GM21390 (cell line): ENCODE measurements around the gene PKD1.
"Not testable (repeated sequence)": the region's sequence is repeated elsewhere in the genome, so short reads cannot be mapped to it uniquely, and the experiment has no call there.

Experiments
- ATAC-seq: cut with Tn5 transposase; IDR thresholded peaks from one replicate; pipeline ENCODE4 v1.9.1; 2021; ENCODE audit not compliant: unreplicated experiment

Gene PKD1

DNA sequence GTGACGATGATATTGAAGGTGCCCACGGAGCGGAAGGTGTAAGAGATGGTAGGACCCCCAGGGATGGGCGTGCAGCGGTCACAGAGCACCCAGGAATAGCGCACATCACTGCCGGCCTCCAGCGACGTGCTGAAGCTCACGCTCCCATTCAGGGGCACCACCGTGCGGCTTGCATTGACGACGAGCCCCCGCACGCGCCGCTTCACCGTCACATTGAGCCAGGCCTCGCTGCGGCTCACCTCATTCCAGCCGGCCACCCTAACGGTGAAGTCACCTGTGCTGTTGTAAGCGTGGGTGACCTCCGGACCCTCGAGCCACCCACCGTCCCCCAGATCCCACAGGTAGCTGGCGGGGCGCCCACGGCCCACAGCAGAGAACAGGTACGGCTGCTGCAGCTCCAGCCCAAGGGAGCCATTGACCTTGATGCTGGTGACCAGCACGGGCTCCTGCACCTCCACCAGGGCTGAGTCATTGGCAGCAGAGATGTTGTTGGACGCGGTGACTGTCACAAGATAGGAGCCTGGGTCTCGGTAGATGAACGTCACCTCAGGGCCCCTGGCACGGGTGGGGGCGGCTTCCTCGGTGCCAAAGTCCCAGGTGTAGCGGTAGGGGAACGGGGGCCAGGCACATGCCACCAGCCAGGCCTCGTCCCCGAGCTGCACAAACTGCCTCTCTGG lies 25.2 kb downstream of the PKD1 start:
- not testable (repeated sequence) for ATAC-seq

DNA sequence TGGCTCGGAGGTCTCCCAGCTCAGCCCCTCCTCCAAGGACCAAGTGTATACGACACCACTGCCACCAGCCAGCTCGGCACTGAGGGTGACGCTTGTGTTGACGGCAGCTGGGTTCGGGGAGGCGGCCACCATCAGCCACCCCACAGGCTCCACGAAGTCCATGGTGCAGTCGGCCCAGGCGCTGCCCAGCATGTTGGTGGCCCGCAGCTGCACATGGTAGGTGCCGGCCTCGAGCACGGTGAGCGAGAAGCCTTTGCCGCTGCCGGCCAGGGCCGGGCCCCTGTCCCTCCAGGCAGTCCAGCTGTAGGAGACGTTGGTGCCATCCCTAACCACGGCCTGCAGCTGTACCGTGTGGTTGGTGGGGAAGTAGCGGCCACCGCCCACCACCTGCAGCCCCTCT lies 25.8 kb downstream of the PKD1 start:
- ATAC-seq = not testable (repeated sequence)

DNA sequence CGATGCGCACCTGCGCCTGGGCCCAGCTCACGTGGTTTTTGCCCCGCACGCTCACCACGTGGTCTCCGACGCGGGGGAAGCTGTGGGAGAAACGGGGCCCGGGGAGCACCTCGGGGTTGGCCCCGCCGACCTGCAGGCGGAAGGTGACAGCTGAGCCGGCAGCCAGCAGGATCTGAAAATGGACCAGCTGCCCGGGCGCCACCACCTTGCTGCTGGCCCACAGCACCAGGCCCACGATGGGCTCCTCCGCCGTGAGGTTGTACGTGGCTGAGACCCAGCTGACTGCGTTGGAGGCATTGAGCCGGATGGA lies 26.5 kb downstream of the PKD1 start:
- not testable (repeated sequence) for ATAC-seq

DNA sequence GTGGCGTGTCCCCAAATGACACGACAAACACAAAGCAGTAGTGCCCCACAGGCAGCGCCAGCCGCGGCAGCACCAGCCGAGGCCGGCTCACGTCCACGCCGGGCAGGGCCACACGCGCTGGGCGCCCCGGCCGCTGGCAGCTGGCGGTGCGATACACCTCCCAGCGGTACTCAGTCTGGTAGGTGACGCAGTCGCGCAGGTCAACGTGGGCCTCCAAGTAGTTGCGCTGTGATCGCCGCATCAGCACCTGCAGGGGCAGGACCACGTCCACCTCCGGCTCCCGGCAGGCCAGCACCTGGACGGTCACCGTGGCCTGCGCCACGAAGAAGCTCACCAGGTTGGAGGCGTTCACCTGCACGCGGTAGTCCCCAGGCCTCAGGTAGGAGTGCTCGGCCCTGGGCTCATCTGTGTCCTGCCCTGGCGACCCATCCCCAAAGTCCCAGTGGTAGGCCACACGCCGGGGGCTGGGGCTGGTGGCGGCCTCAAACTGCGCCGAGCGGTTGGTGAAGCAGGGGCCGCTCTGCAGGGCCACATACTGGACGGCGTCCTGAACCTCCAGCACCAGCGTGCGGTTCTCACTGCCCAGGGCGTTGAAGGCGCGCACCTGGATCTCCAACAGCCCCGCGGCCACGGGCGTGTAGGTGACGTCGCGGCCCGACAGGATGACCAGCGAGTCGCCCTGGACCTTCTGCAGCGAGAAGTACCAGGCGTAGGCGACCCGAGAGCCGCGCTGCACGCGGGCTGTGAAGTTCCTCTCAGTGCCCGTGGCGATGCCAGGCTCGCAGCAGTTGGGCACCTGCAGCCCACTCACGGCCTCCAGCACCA lies 27.0 kb downstream of the PKD1 start:
- not testable (repeated sequence) for ATAC-seq

DNA sequence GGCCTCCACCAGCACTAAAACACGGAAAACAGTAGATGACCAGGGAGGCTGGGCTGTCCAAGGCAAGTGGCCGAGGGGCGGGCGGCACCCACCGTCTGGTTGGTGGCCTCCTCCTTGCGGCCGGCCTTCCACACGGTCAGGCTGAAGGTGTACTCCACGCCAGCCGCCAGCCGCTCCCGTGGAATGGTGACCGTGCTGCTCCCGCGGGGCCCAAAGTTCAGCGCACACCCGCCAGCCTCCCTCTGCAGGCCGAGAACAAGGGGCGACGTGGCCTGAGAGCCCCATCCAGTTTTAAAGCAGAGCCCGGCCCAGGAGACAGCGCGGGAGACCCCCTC lies 27.9 kb downstream of the PKD1 start:
- not testable (repeated sequence) for ATAC-seq

DNA sequence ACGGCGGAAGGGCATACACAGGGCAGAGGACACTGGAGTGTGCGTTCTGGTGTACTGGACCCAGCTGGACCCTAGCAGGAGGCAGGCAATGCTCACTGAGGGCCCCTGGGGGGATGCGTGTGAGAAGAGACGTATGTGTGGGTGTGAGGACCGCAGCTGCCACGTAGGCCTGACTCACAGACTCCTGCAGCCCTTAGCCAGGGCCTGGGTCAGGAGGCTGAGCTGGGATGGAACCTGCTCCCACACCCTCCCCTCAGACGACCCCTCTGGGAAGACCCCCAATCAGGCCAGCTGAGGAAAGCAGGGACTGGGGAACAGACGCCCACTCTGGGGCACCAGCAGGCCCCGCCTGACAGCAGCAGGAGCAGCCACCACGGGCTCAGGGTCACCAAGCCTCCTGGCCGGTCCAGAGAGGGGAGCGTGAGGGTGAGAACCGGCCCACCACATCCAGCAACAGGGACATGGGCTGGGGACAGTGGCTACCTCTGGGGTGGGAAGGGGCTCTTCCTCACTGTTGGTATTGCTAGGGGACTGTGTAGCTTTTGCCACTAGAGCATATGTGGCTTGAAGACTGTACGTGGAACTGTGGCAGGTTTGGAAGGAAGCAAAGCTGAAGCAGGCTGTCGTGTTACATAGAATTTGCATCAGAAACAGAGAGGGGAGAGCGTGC lies 28.4 kb downstream of the PKD1 start:
- not testable (repeated sequence) for ATAC-seq

DNA sequence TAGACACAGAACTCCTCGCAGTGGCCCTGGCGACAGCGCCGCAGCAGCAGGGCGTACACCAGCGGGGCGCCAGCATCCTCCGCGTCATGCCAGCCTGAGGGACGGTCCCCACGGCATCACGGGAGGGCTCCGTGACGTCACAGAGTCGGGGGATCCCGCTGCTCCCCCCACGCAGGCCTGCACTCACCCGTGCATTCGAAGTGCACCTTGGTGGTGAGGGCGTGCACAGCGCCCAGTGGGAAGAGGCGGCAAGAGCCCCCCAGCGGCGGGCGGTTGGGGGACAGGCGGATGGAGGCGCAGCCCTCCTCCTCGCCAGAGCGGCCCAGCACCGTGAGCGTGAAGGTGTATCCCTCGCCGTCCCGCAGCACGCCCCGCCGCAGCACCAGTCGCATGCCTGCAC lies 29.5 kb downstream of the PKD1 start:
- ATAC-seq = not testable (repeated sequence)

DNA sequence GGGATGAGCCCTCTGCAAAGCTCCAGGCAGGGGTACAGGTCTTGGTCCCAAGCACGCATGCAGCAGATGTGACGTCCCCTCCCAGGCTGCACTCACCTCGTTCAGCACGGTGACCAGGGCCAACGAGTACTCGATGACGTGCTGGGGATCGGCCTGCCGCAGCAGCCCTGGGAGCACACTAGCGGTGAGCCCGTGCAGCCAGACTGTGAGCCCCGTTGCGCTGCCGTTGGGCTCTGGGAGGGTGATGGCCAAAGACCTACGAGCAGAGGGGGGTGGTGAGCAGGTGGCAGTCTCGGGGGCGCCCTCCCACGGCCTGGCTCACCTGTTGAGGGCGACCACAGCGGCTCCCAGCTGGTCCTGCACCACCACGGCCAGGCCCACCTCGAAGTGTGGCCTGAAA lies 29.9 kb downstream of the PKD1 start:
- not testable (repeated sequence) for ATAC-seq

DNA sequence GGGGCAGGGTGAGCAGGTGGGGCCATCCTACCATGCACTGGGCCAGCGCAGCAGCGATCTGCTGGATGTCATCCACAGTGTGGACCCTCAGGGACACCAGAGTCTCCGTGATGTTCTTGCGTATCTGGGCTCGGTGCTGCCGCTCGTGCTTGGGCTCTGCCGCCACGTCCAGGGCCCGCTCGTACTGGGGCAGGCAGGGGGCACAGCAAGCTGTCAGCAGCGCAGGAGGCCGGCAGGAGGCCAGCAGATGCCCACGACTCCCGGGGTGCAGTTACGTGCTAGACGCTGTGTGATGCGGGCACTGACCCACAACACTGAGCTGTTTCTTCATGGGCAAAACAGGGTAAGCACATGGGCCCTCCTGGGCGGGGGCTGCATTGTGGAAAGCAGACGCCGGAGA lies 30.4 kb downstream of the PKD1 start:
- ATAC-seq = not testable (repeated sequence)

DNA sequence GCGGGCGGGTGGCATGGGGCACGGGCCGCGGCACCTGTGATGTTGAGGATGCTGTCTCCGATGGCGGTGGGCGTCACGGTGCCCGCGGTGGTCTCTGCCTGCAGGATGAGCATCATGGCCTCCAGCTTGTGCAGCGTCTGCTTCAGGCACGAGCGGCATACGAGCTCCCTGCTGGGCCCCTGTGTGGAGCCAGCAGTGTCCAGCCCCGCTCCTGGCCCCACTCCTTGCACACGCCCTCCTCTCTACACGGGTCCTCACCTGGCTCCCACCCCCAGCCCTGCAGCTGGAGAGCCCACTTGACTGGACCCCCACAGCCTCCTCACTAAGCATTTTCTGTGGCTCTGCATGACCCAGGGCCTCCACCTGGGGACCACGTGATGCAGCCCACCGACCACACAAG lies 31.2 kb downstream of the PKD1 start:
- ATAC-seq = not testable (repeated sequence)

DNA sequence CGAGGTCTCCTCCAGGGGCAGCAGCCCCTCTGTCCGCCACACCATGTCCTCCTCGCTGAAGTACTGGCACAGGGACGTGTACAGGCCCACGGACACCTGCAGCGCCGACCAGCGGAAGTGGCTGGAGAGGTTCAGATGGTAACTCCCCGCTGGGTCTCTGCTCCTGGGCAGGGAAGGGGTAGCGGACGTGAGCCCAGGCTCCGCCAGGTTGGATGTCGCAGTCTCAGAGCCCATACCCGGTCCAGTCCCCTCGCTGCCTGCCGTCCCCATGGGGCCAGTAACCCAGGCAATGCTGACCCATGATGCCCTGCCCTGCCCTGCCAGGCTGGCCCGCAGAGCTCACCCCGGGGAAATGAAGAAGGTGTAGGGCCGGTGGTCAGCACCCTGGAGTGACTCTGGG lies 33.2 kb downstream of the PKD1 start:
- no peak for ATAC-seq

DNA sequence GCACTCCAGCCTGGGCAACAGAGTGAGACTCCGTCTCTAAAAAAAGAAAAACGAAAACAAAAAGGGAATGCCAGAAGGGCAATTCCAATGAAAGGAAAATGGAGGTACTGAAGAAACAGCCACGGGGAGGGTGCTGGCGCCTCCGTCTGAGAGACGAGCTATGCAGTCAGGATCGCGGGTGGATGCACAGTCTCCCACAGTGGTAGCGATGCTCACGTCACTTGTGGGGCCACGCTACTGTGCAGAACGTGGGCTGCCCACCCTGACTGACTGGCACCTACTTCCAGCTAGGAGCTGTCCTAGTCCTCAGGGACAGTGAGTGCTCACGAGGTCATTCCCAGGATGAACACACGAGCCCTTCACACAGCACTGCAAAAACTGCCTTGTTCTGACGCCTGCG lies 34.1 kb downstream of the PKD1 start:
- ATAC-seq = not testable (repeated sequence)

DNA sequence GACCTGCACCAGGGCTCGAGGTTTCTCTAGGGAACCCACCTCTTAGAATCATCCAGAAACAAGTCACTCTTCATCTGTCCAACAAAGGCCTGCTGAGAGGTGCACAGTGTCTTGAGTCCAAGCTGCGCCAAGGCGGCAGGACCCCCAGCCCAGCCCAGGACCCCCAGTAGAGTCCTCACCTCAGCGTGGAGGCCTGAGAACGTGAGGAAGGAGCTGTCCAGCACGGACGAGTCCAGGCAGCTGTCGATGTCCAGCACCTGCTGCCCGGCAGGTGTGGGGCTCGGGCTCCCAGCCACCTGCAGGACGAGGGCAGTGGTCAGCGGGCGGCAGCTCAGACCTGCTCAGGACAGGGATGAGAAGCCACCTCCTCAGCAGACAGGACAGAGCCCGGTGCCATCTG lies 38.0 kb downstream of the PKD1 start:
- ATAC-seq = not testable (repeated sequence)

DNA sequence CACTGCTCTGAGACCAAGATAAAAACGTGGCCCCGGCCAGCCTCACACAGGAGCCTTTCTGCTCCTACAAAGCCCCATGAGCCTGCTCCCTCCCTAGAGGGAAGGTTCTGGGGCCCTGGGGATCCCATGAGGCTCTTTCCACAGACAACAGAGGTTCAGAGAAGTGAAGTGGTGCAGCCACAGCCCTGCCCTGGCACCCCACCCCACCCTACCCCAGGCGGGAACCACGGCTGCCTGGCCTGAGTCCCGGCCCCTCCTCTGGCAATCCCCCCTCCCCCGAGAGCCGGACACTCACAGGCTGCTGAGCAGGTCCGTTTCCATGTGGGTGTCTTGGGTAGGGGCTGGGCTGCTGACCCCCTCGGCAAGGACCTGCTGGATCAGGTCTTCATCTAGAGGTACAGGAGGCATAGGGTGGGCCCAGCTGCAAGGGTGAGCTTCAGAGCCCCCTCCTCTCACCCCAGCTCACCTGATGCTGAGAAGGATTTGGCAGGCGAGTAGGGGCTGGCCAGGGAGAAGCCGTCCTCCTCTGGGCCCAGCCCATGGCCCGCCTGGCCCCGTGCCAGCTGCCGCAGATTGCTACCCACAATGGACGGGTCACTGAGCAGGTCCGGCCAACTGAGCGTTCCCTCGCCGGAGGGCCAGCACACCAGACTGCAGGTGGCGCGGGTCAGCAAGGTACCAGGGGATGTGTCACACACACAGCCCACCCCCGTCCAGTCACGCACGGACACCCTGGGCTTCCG lies 38.7 kb downstream of the PKD1 start:
- no peak for ATAC-seq

DNA sequence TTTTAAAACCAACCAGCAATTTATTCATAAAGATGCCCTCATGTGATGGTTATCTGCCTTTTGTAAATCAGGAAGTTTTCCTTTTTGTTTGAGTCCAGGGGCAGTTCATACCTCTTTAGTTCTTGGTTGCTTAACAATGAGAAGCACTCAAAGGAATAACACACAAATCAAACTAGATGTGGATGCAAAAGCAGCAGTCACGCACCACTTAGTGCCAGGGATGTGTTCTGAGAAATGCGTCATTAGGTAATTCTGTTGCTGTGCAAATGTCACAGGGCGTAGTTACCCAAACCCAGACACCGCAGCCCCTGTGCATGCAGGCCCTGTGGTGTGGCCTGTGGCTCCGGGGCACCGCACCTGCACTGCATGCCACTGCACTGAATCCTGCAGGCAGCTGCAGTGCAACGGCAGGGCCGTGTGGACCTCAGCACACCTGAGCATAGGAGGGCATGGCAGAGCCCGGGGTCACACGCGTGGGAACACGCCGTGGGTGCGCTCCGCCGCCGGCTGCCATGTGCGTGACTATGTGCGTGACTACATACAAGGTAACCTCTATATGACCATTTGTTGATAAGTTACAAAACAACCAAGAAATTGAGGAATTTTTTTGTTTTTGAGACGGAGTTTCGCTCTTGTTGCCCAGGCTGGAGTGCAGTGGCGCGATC lies 39.6 kb downstream of the PKD1 start:
- ATAC-seq = no peak

DNA sequence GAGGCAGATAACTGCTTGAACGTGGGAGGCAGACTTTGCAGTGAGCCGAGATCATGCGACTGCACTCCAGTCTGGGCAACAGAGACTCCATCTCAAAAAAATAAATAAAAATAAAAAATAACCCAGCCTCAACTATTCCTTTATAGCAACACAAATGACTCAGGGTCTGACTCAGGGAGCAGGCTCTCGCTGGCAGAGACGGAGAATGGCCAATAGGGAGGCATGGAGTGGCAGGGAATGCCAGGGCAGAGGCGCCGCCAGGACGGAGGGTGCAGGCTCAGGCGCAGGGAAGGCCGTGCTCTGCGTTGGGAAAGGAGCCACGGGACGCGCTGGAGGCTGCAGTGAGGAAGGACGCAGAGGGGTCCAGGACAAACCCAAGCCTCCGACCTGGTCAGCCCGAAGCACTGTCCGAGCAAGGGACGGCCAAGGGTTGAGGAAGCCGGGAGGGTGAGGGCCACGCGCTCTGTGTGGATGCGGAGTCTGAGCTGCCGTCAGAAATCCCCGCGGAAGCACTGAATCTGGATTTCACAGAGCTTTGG lies 40.3 kb downstream of the PKD1 start:
- no peak for ATAC-seq

DNA sequence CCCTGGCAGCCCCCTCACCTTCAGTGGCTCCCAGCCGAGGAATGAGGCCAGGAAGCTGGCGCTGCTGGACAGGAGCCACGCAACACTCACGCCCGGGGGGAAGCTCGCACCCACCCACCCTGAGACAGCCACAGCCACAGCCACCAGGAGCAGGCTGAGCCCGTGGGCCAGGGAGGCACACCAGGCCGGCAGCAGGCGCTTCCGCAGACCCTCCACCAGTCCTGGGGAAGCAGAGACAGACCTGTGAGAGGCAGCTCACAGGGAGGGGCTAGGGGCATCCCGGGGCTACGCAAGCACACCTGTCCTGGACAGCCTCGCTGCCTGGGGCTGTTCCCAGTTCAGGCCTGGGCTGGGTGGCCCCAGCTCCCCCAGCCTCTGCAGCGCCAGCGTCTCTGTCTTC lies 41.9 kb downstream of the PKD1 start:
- ATAC-seq = no peak

DNA sequence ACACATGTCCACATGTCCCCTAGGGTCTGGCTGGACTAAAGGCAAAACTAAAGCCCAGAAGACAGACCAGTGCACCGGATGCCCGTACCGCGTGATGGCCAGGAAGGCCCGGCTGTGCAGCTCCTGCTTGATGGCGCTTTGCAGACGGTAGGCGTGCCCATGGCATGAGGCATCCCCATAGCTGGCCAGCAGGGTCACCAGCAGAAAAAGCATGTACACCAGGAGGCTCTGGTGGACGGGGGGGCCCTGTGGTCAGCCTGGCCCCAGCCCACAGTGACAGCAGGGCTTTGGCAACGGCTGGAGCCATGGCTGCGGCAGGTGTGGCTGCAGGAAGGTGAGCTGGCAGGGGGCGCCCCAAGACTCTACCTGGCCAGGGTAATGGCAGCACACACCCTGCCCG lies 42.8 kb downstream of the PKD1 start:
- no peak for ATAC-seq

DNA sequence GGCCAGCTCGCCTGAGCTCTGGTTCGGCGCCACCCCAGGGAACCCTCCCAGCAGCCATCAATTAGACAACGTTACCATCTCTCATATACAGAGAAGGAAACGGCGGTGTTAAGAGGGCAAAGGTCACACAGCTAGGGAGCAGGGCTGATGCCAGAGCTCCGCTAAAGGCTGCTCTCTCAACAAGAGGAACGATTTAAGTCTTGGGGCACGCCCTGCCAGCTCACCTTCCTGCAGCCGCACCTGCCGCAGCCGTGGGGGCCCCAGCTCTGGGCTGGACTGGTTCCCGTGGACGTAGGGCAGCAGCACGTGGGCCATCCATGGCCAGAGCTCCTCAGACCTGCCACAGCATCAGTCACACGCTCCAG lies 43.5 kb downstream of the PKD1 start:
- no peak for ATAC-seq

DNA sequence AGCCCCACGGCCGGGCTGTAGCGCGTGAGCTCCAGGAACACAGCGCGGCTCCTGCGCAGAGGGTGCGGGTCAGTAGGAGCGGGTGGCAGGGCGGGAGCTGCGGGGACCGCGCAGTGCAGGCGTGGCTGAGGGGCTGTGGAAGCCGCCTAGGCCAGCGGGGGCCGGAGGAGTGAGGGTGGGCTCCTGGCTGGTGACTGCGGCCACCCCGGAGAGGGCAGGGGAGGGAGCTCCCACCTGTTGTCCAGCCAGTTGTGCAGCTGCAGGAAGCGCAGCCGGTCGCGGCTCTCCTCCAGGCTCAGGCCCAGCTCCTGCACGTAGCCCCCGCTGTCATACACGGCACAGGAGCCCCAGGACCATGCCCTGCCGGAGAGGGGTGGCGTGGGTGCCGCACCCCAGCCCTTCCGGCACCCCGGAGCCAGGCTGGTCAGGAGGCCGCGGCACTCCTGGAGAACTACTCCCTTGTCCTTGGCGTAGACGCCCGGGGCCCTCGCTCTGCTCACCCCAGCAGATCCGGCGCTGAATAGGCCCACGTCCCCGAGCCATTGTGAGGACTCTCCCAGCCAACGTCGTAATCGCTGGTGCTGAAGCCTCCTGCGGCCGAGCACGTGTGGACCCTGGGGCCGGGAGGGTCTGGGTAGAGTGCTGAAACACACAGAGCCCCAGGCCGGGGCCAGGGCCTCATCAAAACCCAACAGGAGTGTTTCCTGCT lies 44.0 kb downstream of the PKD1 start:
- ATAC-seq = no peak
